Nephron progenitor cell (in vitro differentiated cells): ENCODE data around the gene SZT2.
"Not testable (repeated sequence)": the region's sequence is repeated elsewhere in the genome, so short reads cannot be mapped to it uniquely, and the experiment has no call there.

Source experiments
- DNase-seq: peaks from one replicate; pipeline ENCODE4 v3.0.0; 2021
- H3K27ac Mint-ChIP-seq: 2 replicates; pipeline ENCODE4 v1.8.0; 2021; ENCODE audit warnings: mild to moderate bottlenecking, moderate library complexity, mixed read lengths
- H3K27me3 Mint-ChIP-seq: 2 replicates; pipeline ENCODE4 v1.8.0; 2021; ENCODE audit warnings: mild to moderate bottlenecking, low read depth, mixed read lengths; ENCODE audit not compliant: poor library complexity
- H3K36me3 Mint-ChIP-seq: 2 replicates; pipeline ENCODE4 v1.8.0; 2021; ENCODE audit warnings: low read depth, mixed read lengths
- H3K4me1 Mint-ChIP-seq: 2 replicates; pipeline ENCODE4 v1.8.0; 2021; ENCODE audit warnings: mixed read lengths
- H3K4me3 Mint-ChIP-seq: 2 replicates; pipeline ENCODE4 v1.8.0; 2021; ENCODE audit warnings: mild to moderate bottlenecking, moderate library complexity, mixed read lengths
- H3K9me3 Mint-ChIP-seq: 2 replicates; pipeline ENCODE4 v1.8.0; 2021; ENCODE audit warnings: mild to moderate bottlenecking, moderate library complexity, mixed read lengths
- CTCF ChIP-seq: fragments of 200-600 bp; sonication (generic); IDR thresholded peaks from 2 replicates; pipeline ENCODE4 v1.5.0; 2021; ENCODE audit warnings: antibody characterized with exemption

The SZT2 gene

GRCh38 chr1:43368646-43369020 is 21.1 kb upstream of the SZT2 start:
- Mint-ChIP-seq H3K4me3 (peak overlapping the region; percentile 86), H3K27me3 (peaks cover 8% of the 10 kb centered on the region), H3K9me3 (no peaks in the 10 kb centered on the region), H3K36me3 (peaks cover 19% of the 10 kb centered on the region), H3K4me1 (peaks cover 34% of the 10 kb centered on the region), H3K27ac (peak overlapping the region; percentile 93)
- TF ChIP-seq CTCF = no peak
- no peak for DNase-seq

GRCh38 chr1:43369779-43370178 is 19.9 kb upstream of the SZT2 start:
- peaks cover 14% of the 10 kb centered on the region for H3K36me3 Mint-ChIP-seq
- not testable (repeated sequence) for H3K27ac Mint-ChIP-seq, H3K4me3 Mint-ChIP-seq

GRCh38 chr1:43370564-43370963 is 19.1 kb upstream of the SZT2 start:
- Mint-ChIP-seq H3K4me3 (peak overlapping the region; percentile 9), H3K27ac (no peak overlapping the region), H3K4me1 (peaks cover 31% of the 10 kb centered on the region), H3K36me3 (peaks cover 6% of the 10 kb centered on the region), H3K9me3 (no peaks in the 10 kb centered on the region), H3K27me3 (peaks cover 8% of the 10 kb centered on the region)
- no peak for TF ChIP-seq CTCF
- DNase-seq = no peak

More at GRCh38 chr1:43369779-43370178, 19.9 kb upstream of the SZT2 start:
- DNase-seq, H3K9me3 Mint-ChIP-seq, H3K27me3 Mint-ChIP-seq: not testable (repeated sequence)
- peaks cover 34% of the 10 kb centered on the region for H3K4me1 Mint-ChIP-seq

- Mint-ChIP-seq H3K36me3 (no peaks in the 10 kb centered on the region), H3K27me3 (peaks cover 5% of the 10 kb centered on the region), H3K27ac (no peak overlapping the region), H3K4me1 (peaks cover 19% of the 10 kb centered on the region), H3K9me3 (no peaks in the 10 kb centered on the region), H3K4me3 (no peak overlapping the region)
- TF ChIP-seq CTCF = no peak
- no peak for DNase-seq
Observed at GRCh38 chr1:43372172-43372571, 17.5 kb upstream of the SZT2 start.

GRCh38 chr1:43373066-43373940 is 16.4 kb upstream of the SZT2 start:
- no peak overlapping the region for H3K27ac Mint-ChIP-seq
- no peak for TF ChIP-seq CTCF
- H3K4me1 Mint-ChIP-seq = peaks cover 14% of the 10 kb centered on the region
- no peak overlapping the region for H3K4me3 Mint-ChIP-seq
- no peaks in the 10 kb centered on the region for H3K36me3 Mint-ChIP-seq
- no peaks in the 10 kb centered on the region for H3K9me3 Mint-ChIP-seq
- peaks cover 5% of the 10 kb centered on the region for H3K27me3 Mint-ChIP-seq
- DNase-seq = no peak

GRCh38 chr1:43376723-43377235 is 12.9 kb upstream of the SZT2 start:
- Mint-ChIP-seq H3K27me3 (no peaks in the 10 kb centered on the region), H3K4me1 (no peaks in the 10 kb centered on the region), H3K9me3 (no peaks in the 10 kb centered on the region), H3K27ac (peak overlapping the region; percentile 7), H3K36me3 (peaks cover 6% of the 10 kb centered on the region), H3K4me3 (no peak overlapping the region)
- no peak for DNase-seq
- TF ChIP-seq CTCF = no peak
